T-cell (primary cell): Measurements from ENCODE around the gene PIGR. TPM values are rescaled to one million over a fixed set of nuclear protein-coding genes. Genes with fewer than 3 reads are reported as not detected.

ENCODE experiments used
- ATAC-seq, 4 experiments: fragments of 200-7000 bp in 3 of 4; fragments of 150-1000 bp in 1 of 4; cut with Tn5 transposase; replicated peaks in 1 of 4; 1 replicate in 3 of 4; 2 replicates in 1 of 4; pipeline ENCODE4 v1.10.0; 2021; ENCODE audit warnings: moderate library complexity in 3 of 4, mild to moderate bottlenecking in 2 of 4, moderate number of reproducible peaks in 1 of 4
- CTCF ChIA-PET, 2 donors: fragments of 300-600 bp; sonication (Branson Sonifier 250); formaldehyde crosslinking; loops; one replicate each; lab custom pipeline; 2022; ENCODE audit warnings: antibody characterized with exemption in 2 of 2; lab: Charles Lee
- POLR2A ChIA-PET, 2 donors: fragments of 300-600 bp; sonication (Branson Sonifier 250); formaldehyde crosslinking; loops; one replicate each; lab custom pipeline; 2022; ENCODE audit warnings: antibody characterized with exemption in 2 of 2; lab: Charles Lee
- DNase-seq, 35 experiments: peaks; one replicate each; pipeline versions ENCODE4 v3.0.0 to v3.0.0-alpha.2; 2013 to 2023
- H3K27ac ChIP-seq: one replicate; pipeline ENCODE4 v1.5.1; 2013; ENCODE audit warnings: low read length
- H3K27me3 ChIP-seq, 2 experiments: replicated peaks in 1 of 2; 1 replicate in 1 of 2; 2 replicates in 1 of 2; pipeline versions ENCODE4 v1.6.1 to v1.7.0; 2013; ENCODE audit warnings: low read length in 1 of 2, mixed read lengths in 1 of 2; ENCODE audit not compliant: control insufficient read depth in 2 of 2, insufficient read depth in 2 of 2; ENCODE audit errors: extremely low read depth in 1 of 2
- H3K36me3 ChIP-seq, 2 donors: 1 replicate in 1 of 2; 2 replicates in 1 of 2; pipeline versions ENCODE4 v1.6.1 to v1.7.0; 2013; ENCODE audit warnings: low read length in 1 of 2; ENCODE audit not compliant: control insufficient read depth in 2 of 2, insufficient read depth in 1 of 2; ENCODE audit errors: extremely low read depth in 1 of 2
- H3K4me1 ChIP-seq, 2 experiments: 1 replicate in 1 of 2; 2 replicates in 1 of 2; pipeline versions ENCODE4 v1.6.1 to v1.7.0; 2013; ENCODE audit warnings: low read length in 2 of 2, mixed read lengths in 1 of 2; ENCODE audit not compliant: insufficient read depth in 2 of 2, control insufficient read depth in 1 of 2; ENCODE audit errors: extremely low read depth in 1 of 2
- H3K4me3 ChIP-seq, 2 donors: 1 replicate in 1 of 2; 2 replicates in 1 of 2; pipeline versions ENCODE4 v1.5.1 to v1.7.0; 2013; ENCODE audit warnings: mild to moderate bottlenecking in 2 of 2, low read length in 1 of 2, moderate library complexity in 1 of 2; ENCODE audit not compliant: control insufficient read depth in 1 of 2; ENCODE audit errors: extremely low read depth in 1 of 2
- H3K9me3 ChIP-seq: 2 replicates; pipeline ENCODE4 v1.7.0; 2013
- H3K27ac Mint-ChIP-seq, 2 donors: one replicate each; pipeline ENCODE4 v1.8.0; 2020 to 2021; ENCODE audit warnings: mild to moderate bottlenecking in 2 of 2, mixed read lengths in 2 of 2
- H3K27me3 Mint-ChIP-seq, 2 donors: one replicate each; pipeline ENCODE4 v1.8.0; 2021 to 2022; ENCODE audit warnings: mixed read lengths in 2 of 2
- H3K36me3 Mint-ChIP-seq: one replicate; pipeline ENCODE4 v1.8.0; 2021; ENCODE audit warnings: mixed read lengths
- H3K4me1 Mint-ChIP-seq, 3 donors: one replicate each; pipeline ENCODE4 v1.8.0; 2020 to 2022; ENCODE audit warnings: mixed read lengths in 3 of 3, mild to moderate bottlenecking in 1 of 3
- H3K4me3 Mint-ChIP-seq, 3 donors: one replicate each; pipeline ENCODE4 v1.8.0; 2020 to 2022; ENCODE audit warnings: mild to moderate bottlenecking in 3 of 3, mixed read lengths in 3 of 3, moderate library complexity in 3 of 3
- H3K9me3 Mint-ChIP-seq, 3 donors: one replicate each; pipeline ENCODE4 v1.8.0; 2020 to 2022; ENCODE audit warnings: mixed read lengths in 3 of 3
- WGBS: methylation state at CpG from one replicate; pipeline ENCODE4 v1.1.5; 2013; ENCODE audit warnings: missing lambda C conversion rate; ENCODE audit not compliant: insufficient coverage; 5-methylcytosine and 5-hydroxymethylcytosine counted together
- total RNA-seq, 35 experiments: library from RNA in 6 of 35; stranded (reverse) in 6 of 35; fragments of 120-200 nt in 1 of 35; gene quantifications; one replicate each; pipeline versions ENCODE4 v1.2.1 to v1.2.4 and lab custom pipeline; 2013 to 2026

The PIGR gene
- total RNA-seq, 5 donors from 2014 or later (not counting 1 experiment from before 2014, with no cell fraction given) = 2.7 to 6.7 (median 3.2) TPM; not detected in 2

GRCh38 chr1:206951318-206952100, 5.2 kb upstream of the PIGR start:
- no peaks in the 10 kb centered on the region for H3K9me3 ChIP-seq
- H3K36me3 ChIP-seq = no peaks in the 10 kb centered on the region
- ChIA-PET CTCF (interaction anchor here in 1 of 2 donors (0.6 kb wide), 1 partner anchor 39 kb away, joined by 3 read pairs; no protein-coding TSS in a partner anchor), POLR2A (no interaction called here)
- H3K4me3 ChIP-seq = no peak overlapping the region
- Mint-ChIP-seq H3K4me1 (peaks cover 0 to 6% (median 3%) of the 10 kb centered on the region in 3 donors), H3K4me3 (no peak overlapping the region), H3K27ac (no peak overlapping the region), H3K36me3 (peaks cover 4% of the 10 kb centered on the region), H3K27me3 (peaks cover 0 to 3% of the 10 kb centered on the region in 2 donors), H3K9me3 (peaks cover 0 to 4% (median 0%) of the 10 kb centered on the region in 3 donors)
- DNase-seq (no peak), ATAC-seq (no peak)
- 83% methylated on average over 3 of the region's 4 CpGs for WGBS
- no peaks in the 10 kb centered on the region for H3K4me1 ChIP-seq
- H3K27me3 ChIP-seq = no peaks in the 10 kb centered on the region
- H3K27ac ChIP-seq = no peak overlapping the region

- H3K27me3 ChIP-seq = peaks cover 0 to 3% of the 10 kb centered on the region in 2 experiments
- no peak overlapping the region for H3K27ac ChIP-seq
- WGBS = 82% methylated on average over 2 of the region's 5 CpGs
- DNase-seq = no peak
- H3K4me1 ChIP-seq = peaks cover 0 to 6% of the 10 kb centered on the region in 2 experiments
- ATAC-seq = no peak
- Mint-ChIP-seq H3K4me3 (no peak overlapping the region), H3K9me3 (peaks cover 0 to 4% (median 0%) of the 10 kb centered on the region in 3 donors), H3K4me1 (peaks cover 0 to 5% (median 3%) of the 10 kb centered on the region in 3 donors), H3K36me3 (peaks cover 4% of the 10 kb centered on the region), H3K27ac (no peak overlapping the region), H3K27me3 (peaks cover 0 to 15% of the 10 kb centered on the region in 2 donors)
- ChIA-PET POLR2A (no interaction called here), CTCF (no interaction called here)
- H3K36me3 ChIP-seq = no peaks in the 10 kb centered on the region
- H3K4me3 ChIP-seq = no peak overlapping the region
- H3K9me3 ChIP-seq = no peaks in the 10 kb centered on the region
Observed at GRCh38 chr1:206949641-206950040, 3.4 kb upstream of the PIGR start.

GRCh38 chr1:206949208-206949607, 2.9 kb upstream of the PIGR start:
- ChIA-PET POLR2A (no interaction called here), CTCF (no interaction called here)
- DNase-seq = no peak
- Mint-ChIP-seq H3K27ac (no peak overlapping the region), H3K27me3 (peaks cover 0 to 15% of the 10 kb centered on the region in 2 donors), H3K4me1 (peaks cover 0 to 6% (median 0%) of the 10 kb centered on the region in 3 donors), H3K4me3 (no peak overlapping the region), H3K9me3 (peaks cover 0 to 4% (median 0%) of the 10 kb centered on the region in 3 donors), H3K36me3 (peaks cover 4% of the 10 kb centered on the region)
- Histone ChIP-seq H3K36me3 (no peaks in the 10 kb centered on the region), H3K27ac (no peak overlapping the region), H3K27me3 (peaks cover 0 to 3% of the 10 kb centered on the region in 2 experiments), H3K4me3 (no peak overlapping the region), H3K9me3 (no peaks in the 10 kb centered on the region), H3K4me1 (peaks cover 0 to 10% of the 10 kb centered on the region in 2 experiments)
- WGBS = 60% methylated on average over 1 of the region's 4 CpGs
- ATAC-seq = no peak

GRCh38 chr1:206947255-206947654, 989 bp upstream of the PIGR start:
- peaks cover 0 to 13% of the 10 kb centered on the region in 2 experiments for H3K4me1 ChIP-seq
- DNase-seq (no peak), ATAC-seq (no peak)
- peaks cover 0 to 10% of the 10 kb centered on the region in 2 experiments for H3K27me3 ChIP-seq
- no peak overlapping the region for H3K27ac ChIP-seq
- H3K4me1 Mint-ChIP-seq = peaks cover 0 to 6% (median 0%) of the 10 kb centered on the region in 3 donors
- H3K4me3 Mint-ChIP-seq = no peak overlapping the region
- H3K4me3 ChIP-seq = no peak overlapping the region
- no peaks in the 10 kb centered on the region for H3K9me3 ChIP-seq
- no CpG with 5 or more reads among the region's 3 CpGs for WGBS
- H3K36me3 Mint-ChIP-seq = peaks cover 4% of the 10 kb centered on the region
- POLR2A ChIA-PET = interaction anchor here in 1 of 2 donors (0.6 kb wide), 1 partner anchor 223 kb away, joined by 3 read pairs; no protein-coding TSS in a partner anchor
- CTCF ChIA-PET = interaction anchor here in 1 of 2 donors (0.7 kb wide), 1 partner anchor 11 kb away, joined by 3 read pairs; no protein-coding TSS in a partner anchor
- H3K9me3 Mint-ChIP-seq = peaks cover 0 to 4% (median 0%) of the 10 kb centered on the region in 3 donors
- H3K27ac Mint-ChIP-seq = no peak overlapping the region
- peaks cover 4 to 15% of the 10 kb centered on the region in 2 donors for H3K27me3 Mint-ChIP-seq
- no peaks in the 10 kb centered on the region for H3K36me3 ChIP-seq

GRCh38 chr1:206945779-206946178, 487 bp downstream of the PIGR start:
- WGBS = no CpG with 5 or more reads among the region's 4 CpGs
- DNase-seq (no peak), ATAC-seq (no peak)
- H3K4me1 ChIP-seq = peaks cover 0 to 13% of the 10 kb centered on the region in 2 experiments
- H3K9me3 Mint-ChIP-seq = peaks cover 0 to 4% (median 0%) of the 10 kb centered on the region in 3 donors
- no peaks in the 10 kb centered on the region for H3K36me3 ChIP-seq
- H3K9me3 ChIP-seq = no peaks in the 10 kb centered on the region
- peaks cover 0 to 14% of the 10 kb centered on the region in 2 experiments for H3K27me3 ChIP-seq
- no peak overlapping the region for H3K4me3 ChIP-seq
- ChIA-PET CTCF (interaction anchor here in 1 of 2 donors (1.5 kb wide), 1 partner anchor 9 kb away, joined by 3 read pairs; no protein-coding TSS in a partner anchor), POLR2A (no interaction called here)
- no peak overlapping the region for H3K27ac ChIP-seq
- no peak overlapping the region for H3K4me3 Mint-ChIP-seq
- no peak overlapping the region for H3K27ac Mint-ChIP-seq
- peaks cover 4% of the 10 kb centered on the region for H3K36me3 Mint-ChIP-seq
- H3K4me1 Mint-ChIP-seq = peaks cover 0 to 6% (median 0%) of the 10 kb centered on the region in 3 donors
- peaks cover 4 to 15% of the 10 kb centered on the region in 2 donors for H3K27me3 Mint-ChIP-seq

- no CpG with 5 or more reads among the region's 5 CpGs for WGBS
- H3K36me3 Mint-ChIP-seq = no peaks in the 10 kb centered on the region
- no peak overlapping the region for H3K27ac Mint-ChIP-seq
- Histone ChIP-seq H3K27ac (no peak overlapping the region), H3K4me3 (no peak overlapping the region), H3K36me3 (no peaks in the 10 kb centered on the region), H3K27me3 (peaks cover 0 to 14% of the 10 kb centered on the region in 2 experiments), H3K9me3 (no peaks in the 10 kb centered on the region), H3K4me1 (peaks cover 0 to 13% of the 10 kb centered on the region in 2 experiments)
- no peak overlapping the region for H3K4me3 Mint-ChIP-seq
- H3K27me3 Mint-ChIP-seq = peaks cover 4 to 15% of the 10 kb centered on the region in 2 donors
- DNase-seq = peak in 8 of 35 experiments; percentile 23 to 57 (median 32)
- ATAC-seq = peak in 1 of 4 experiments; percentile 49
- ChIA-PET POLR2A (no interaction called here), CTCF (no interaction called here)
- H3K4me1 Mint-ChIP-seq = peaks cover 0 to 6% (median 0%) of the 10 kb centered on the region in 3 donors
- H3K9me3 Mint-ChIP-seq = no peaks in the 10 kb centered on the region
Observed at GRCh38 chr1:206944703-206945102, 1.6 kb downstream of the PIGR start.
